CD4-positive, alpha-beta T cell treated with Interleukin-21 for 1 hour (primary cell): ENCODE results near the gene BTG2.

Experiments used
- DNase-seq: peaks from one replicate; pipeline ENCODE4 v3.0.0-alpha.2; 2020

BTG2 gene

GRCh38 chr1:203346060-203346768 is 40.9 kb downstream of the BTG2 start:
- no peak for DNase-seq

GRCh38 chr1:203346769-203347102 is 41.4 kb downstream of the BTG2 start:
- DNase-seq, result no peak

DNA sequence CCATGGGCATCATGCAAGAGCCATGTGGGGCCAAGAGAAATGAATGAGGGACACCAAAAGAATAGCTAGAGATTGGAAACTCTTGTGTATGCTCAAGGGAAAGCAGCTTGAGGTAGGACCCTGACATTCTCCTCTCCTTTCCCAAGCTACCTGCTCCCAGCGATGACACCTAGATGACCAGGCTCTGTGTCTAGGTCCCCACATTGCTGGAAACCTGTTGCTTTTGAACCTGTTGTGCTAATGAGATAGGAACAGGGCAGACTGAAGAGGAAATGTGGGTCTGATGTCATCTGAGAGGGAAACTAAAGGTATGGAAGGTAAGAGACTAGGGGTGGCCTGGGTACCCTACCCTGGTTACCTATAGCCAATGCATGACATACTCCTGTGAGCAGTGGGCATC is 43.8 kb downstream of the BTG2 start:
- no peak for DNase-seq

- DNase-seq, result no peak
These were observed 44.6 kb downstream of the BTG2 start for GRCh38 chr1:203349773-203350524.

DNA sequence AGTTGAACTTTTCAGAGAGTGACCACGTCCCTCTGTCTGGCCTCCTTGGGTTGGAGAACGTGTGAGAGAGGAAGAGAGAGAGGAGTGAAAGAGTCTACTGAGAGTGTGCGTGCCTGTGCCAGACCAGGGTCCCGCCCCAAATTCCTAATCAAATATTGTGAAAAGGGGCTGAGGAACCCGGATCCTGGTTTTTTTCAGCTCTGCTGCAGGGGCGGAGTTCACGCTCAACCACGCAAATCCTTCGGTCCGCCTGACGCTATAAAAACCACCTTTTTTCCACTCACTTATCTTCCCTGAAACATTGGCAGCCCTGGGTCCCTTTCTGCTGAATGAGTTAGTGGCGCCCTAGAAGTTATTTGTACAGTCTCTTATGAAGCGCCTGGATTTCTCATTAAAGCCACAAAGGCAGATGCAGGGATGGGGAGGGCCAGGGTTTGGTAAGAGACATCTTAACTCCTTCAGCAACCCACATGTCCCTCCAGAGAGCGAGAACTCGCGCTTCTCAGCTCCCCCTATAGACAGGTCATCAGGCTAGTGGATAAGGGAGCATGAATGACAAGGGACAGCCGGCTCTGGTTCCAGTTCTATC is 45.8 kb downstream of the BTG2 start, which contains the start of gene FMOD:
TSS of gene FMOD (minus strand) at position 86 of the 589 bp plus-strand sequence. CDS start 2,852 bp downstream, outside the sequence.
- DNase-seq, result no peak

DNA sequence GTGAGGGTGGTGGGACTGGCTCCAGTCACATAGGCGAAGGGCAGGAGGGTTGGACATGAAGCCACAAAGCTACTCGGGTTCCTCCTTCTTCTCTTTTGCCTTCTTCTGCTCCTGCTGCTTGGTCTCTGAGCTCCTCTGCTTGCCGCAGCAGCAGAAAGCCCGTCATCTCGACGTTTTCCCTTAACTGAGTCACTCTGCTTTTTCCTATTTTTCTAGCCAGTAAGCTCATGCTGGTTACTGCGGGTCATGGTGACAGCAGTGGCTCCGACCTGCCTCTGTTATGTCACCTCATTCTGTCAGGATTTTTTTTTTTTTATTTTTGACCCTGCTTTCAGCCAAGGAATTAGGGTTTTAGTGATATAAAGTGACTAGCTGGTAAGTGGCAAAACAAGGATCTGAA is 48.2 kb downstream of the BTG2 start:
- no peak for DNase-seq

- DNase-seq, result no peak
These were observed 48.9 kb downstream of the BTG2 start for GRCh38 chr1:203354246-203354645.

- DNase-seq, result no peak
These were observed 53.8 kb downstream of the BTG2 start for GRCh38 chr1:203359010-203359571.
